ENCODE data around the gene MYH8. TPM values are rescaled to one million over a fixed set of nuclear protein-coding genes. Genes with fewer than 3 reads are reported as not detected.

The MYH8 gene
- total RNA-seq = not detected

DNA sequence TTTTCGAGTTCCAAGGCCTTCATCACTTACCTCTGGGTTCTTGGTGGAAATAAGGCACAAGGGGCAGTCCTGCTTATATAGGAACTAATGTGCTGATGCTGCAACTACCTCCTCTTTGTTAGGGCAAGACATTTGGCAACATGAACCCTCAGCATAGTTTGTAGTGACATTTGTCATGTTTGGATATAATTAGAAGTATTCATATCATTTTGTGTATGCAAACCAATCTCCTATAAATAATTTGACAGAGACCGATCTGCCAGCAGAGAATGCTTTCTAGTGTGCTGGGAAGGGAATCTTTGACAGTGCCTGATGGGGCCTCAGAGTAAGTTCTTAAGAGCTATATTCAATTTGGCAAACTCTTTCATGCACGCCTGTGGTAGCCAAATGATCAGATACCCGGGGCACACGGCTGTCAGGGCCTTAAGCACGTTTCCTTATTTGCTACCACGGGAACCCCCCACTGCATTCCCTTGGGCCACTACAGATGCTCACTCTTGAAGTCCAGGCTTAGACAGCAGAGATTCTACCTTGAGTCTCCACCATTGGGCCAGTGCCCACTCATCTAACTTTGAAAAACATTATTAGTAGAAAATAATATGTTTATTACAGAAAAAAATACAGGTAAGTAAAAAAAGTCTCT, at the start of gene MYH8:
Gene MYH8 (minus strand): TSS at position 51 of the 643 bp plus-strand sequence. CDS start 1,723 bp downstream, outside the sequence.
- ChIA-PET CTCF (no interaction called here), POLR2A (no interaction called here)
- Mint-ChIP-seq H3K4me3 (no peak within 1 kb of the TSS), H3K36me3 (no peaks in the 10 kb centered on the region), H3K9me3 (no peaks in the 10 kb centered on the region), H3K27ac (no peak within 1 kb of the TSS), H3K27me3 (peaks cover 1% of the 10 kb centered on the region), H3K4me1 (ENCODE audit: low read depth) (no peaks in the 10 kb centered on the region)
- intact Hi-C loops (cut with micrococcal nuclease) = no loop called here
- no peak for DNase-seq

DNA sequence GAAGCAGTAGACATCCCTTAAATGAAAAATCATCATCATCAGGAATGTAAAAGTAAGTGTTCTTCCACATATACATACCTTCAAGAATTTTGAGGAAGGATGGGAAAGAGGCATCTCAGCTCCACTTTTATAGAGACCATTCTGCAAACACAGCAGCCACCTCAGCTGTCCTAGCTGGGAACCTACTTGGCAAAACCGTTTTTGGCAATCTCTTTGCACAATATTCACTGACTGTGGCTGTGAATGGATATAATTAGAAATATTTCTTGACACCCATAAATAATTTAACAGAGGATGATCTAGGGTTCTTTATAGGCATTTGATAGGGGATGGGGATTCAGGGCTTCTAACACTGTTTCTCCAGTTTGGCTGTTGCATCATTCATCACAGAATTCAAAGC, 47.7 kb upstream of the MYH8 start, which contains the start of gene MYH4:
Gene MYH4 (minus strand): TSS at position 101 of the 400 bp plus-strand sequence. CDS start 2,814 bp downstream, outside the sequence.
- Mint-ChIP-seq H3K4me3 (no peak within 1 kb of the TSS), H3K4me1 (ENCODE audit: low read depth) (no peaks in the 10 kb centered on the region), H3K27ac (no peak within 1 kb of the TSS), H3K36me3 (no peaks in the 10 kb centered on the region), H3K27me3 (no peaks in the 10 kb centered on the region), H3K9me3 (no peaks in the 10 kb centered on the region)
- POLR2A ChIA-PET = no interaction called here
- intact Hi-C loops (cut with micrococcal nuclease) = no loop called here
- CTCF ChIA-PET = no interaction called here
- DNase-seq = no peak

DNA sequence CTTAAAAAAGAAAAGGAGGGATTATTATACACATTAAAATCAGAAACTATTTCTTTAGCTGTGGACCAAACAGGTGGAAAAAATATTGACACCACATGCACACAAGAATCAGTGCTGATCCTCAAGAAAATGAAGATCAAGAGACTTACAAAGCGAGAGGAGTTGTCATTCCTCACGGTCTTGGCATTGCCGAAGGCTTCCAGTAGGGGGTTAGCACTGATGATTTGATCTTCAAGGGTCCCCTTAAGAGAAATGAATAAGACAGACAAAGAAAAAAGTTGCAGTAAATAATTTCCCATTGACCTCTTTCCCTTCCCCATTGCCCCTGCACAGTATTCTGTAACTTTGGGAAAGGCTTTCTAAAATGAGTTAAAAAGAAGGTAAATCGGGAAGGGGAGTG, 41.7 kb upstream of the MYH8 start:
- ChIA-PET POLR2A (no interaction called here), CTCF (no interaction called here)
- DNase-seq = no peak
- Mint-ChIP-seq H3K27me3 (peaks cover 6% of the 10 kb centered on the region), H3K4me1 (ENCODE audit: low read depth) (no peaks in the 10 kb centered on the region), H3K9me3 (no peaks in the 10 kb centered on the region), H3K4me3 (no peak overlapping the region), H3K36me3 (no peaks in the 10 kb centered on the region), H3K27ac (no peak overlapping the region)
- intact Hi-C loops (cut with micrococcal nuclease) = no loop called here

DNA sequence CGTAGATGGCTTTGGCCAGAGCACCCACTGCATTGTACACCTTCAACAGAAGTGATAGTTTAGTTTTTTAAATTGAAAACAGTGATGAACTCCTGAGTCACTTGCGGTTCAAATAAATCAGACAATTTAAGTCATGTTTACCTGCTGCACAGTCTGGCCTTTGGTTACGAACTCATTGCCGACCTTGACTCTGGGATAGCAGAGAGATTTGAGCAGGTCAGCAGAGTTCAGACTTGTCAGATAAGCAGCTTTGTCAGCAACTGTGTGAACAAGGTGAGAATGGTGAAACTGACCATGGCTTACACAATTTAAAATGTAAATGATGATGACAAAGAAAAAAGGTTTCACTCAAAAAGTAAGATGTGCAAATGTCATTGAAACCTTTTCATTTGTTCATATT, 38.3 kb upstream of the MYH8 start:
- H3K27ac Mint-ChIP-seq = no peak overlapping the region
- intact Hi-C loops (cut with micrococcal nuclease) = no loop called here
- POLR2A ChIA-PET = no interaction called here
- H3K4me1 Mint-ChIP-seq (ENCODE audit: low read depth) = no peaks in the 10 kb centered on the region
- H3K4me3 Mint-ChIP-seq = no peak overlapping the region
- no peak for DNase-seq
- H3K27me3 Mint-ChIP-seq = peaks cover 6% of the 10 kb centered on the region
- CTCF ChIA-PET = no interaction called here
- H3K9me3 Mint-ChIP-seq = no peaks in the 10 kb centered on the region
- no peaks in the 10 kb centered on the region for H3K36me3 Mint-ChIP-seq

DNA sequence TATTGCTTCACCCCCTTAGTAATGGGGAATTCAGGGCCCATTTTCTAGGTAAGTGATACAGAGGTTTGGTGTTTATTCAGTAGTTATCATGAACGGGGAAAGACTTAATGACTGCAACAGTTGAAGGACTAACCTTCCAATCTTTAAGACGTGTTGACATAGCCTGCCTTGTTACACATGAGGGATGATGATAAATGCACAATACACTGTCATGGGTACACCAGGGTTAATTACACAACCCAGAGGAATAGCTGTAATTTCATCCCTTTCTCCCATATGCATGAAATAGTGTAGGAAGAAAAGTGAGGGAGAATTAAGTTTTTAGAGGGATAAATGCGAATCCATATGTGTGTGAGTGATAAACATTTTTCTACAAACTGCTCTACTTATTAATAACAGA, 37.0 kb upstream of the MYH8 start:
- ChIA-PET CTCF (no interaction called here), POLR2A (no interaction called here)
- Mint-ChIP-seq H3K9me3 (no peaks in the 10 kb centered on the region), H3K36me3 (no peaks in the 10 kb centered on the region), H3K4me1 (ENCODE audit: low read depth) (no peaks in the 10 kb centered on the region), H3K27ac (no peak overlapping the region), H3K27me3 (peaks cover 6% of the 10 kb centered on the region), H3K4me3 (no peak overlapping the region)
- DNase-seq = no peak
- intact Hi-C loops (cut with micrococcal nuclease) = no loop called here

DNA sequence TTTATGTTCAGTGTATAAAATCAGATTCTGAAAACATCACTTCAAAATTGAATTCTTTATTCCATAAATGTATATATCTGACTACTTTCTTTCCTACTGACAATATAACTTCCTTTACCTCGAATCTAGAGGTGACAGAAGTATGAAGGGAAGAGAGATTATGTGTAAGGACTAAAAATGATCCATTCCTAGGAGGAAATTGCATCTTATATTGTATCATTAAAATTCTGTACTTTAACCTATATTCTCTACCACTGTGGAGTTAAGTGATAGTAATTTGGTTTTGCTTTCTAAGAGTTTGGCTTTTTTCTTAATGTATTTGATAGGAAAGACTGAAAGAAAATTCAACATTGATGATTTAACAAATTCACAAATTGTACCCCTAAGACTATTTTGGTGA, 36.2 kb upstream of the MYH8 start:
- H3K4me3 Mint-ChIP-seq = no peak overlapping the region
- no peak overlapping the region for H3K27ac Mint-ChIP-seq
- CTCF ChIA-PET = no interaction called here
- POLR2A ChIA-PET = no interaction called here
- intact Hi-C loops (cut with micrococcal nuclease) = no loop called here
- no peak for DNase-seq
- no peaks in the 10 kb centered on the region for H3K4me1 Mint-ChIP-seq (ENCODE audit: low read depth)
- H3K9me3 Mint-ChIP-seq = no peaks in the 10 kb centered on the region
- peaks cover 6% of the 10 kb centered on the region for H3K27me3 Mint-ChIP-seq
- no peaks in the 10 kb centered on the region for H3K36me3 Mint-ChIP-seq

DNA sequence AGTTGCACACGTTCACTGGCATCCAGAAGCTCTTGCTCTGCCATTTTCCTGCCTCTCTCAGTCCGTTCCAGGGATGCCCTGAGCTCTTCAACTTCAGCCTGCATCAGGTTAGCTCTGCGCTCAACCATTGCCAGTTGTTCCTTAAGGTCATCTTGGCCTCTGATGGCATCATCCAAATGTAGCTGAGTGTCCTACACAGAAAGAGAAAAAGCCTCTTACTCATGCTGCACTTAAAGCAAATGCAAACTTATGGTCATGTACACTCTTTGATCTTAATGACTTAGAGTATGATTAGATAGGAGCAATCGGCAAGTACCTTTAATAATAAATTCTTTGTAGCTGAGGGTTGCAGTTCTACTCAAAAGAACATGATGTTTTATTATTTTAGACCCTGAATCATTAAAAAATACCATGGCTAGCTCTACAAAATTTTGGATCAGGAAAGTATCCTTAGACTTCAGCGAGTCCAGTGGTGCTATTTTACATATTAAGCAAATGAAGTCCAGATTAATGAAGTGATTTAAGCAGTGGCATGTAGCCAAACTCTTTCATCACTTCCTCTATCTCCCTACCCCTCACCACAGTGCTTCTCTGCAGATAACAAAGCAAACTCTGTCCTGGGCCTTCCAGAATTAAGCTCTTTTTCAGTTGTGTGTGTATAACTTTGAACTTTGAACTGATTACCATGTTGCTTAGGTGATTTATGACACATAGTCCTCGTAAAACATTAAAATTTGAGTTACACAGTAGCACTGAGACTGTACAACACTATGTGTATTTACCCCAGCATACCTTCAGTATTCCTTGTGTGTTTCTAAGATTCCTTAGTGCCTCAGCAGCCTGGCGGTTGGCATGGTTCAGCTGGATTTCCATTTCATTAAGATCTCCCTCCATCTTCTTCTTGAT, 25.5 kb upstream of the MYH8 start:
- Mint-ChIP-seq H3K4me1 (ENCODE audit: low read depth) (no peaks in the 10 kb centered on the region), H3K36me3 (no peaks in the 10 kb centered on the region), H3K27ac (no peak overlapping the region), H3K27me3 (peaks cover 8% of the 10 kb centered on the region), H3K9me3 (no peaks in the 10 kb centered on the region), H3K4me3 (no peak overlapping the region)
- intact Hi-C loops (cut with micrococcal nuclease) = no loop called here
- POLR2A ChIA-PET = no interaction called here
- no peak for DNase-seq
- CTCF ChIA-PET = interaction anchor here (0.5 to 1.6 kb wide), 3 partner anchors 112 to 170 kb away, joined by 3 to 6 read pairs (median 6); no protein-coding TSS in a partner anchor

DNA sequence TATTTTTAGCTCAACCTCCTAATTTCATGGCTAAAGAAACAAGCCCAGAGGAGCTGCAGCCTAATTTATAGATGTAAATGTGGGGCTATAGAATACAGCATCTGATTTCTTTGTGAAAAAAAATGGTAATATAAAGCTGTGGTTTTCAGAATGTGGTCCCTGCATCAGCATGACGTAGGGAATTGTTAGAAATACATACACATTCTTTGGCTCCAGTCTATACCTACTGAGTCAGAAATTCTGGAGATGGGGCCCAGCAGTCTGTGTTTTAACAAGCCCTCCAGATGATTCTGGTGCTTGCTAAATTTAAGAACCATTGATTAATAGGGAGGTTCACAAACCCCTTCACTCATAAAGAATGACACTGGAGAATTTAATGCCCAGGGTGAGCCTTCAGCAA, 18.1 kb upstream of the MYH8 start:
- POLR2A ChIA-PET = no interaction called here
- CTCF ChIA-PET = no interaction called here
- Mint-ChIP-seq H3K4me1 (ENCODE audit: low read depth) (no peaks in the 10 kb centered on the region), H3K27me3 (peaks cover 22% of the 10 kb centered on the region), H3K27ac (no peak overlapping the region), H3K36me3 (no peaks in the 10 kb centered on the region), H3K9me3 (no peaks in the 10 kb centered on the region), H3K4me3 (no peak overlapping the region)
- intact Hi-C loops (cut with micrococcal nuclease) = no loop called here
- no peak for DNase-seq

DNA sequence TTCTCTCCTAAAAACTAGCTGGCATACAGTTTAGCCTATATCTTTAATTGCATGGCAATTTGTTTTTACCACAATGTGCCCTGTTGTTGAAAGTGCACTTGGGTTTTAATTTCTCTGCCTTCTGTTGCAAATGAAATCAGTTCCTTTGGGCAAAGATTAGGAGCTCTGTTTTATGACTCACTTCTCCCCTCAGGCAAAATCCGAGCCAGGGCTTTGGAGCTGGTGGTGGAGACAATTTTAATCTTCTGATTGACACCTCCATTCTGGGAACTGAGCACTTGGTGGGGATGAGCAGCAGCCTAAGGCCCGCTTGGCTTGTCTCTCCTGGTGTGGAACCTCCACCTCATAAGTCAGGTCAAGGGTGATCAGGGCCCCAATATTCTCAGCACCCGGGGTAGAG, 13.3 kb upstream of the MYH8 start:
- DNase-seq = no peak
- ChIA-PET CTCF (no interaction called here), POLR2A (no interaction called here)
- Mint-ChIP-seq H3K27ac (no peak overlapping the region), H3K4me1 (ENCODE audit: low read depth) (no peaks in the 10 kb centered on the region), H3K27me3 (peaks cover 14% of the 10 kb centered on the region), H3K36me3 (no peaks in the 10 kb centered on the region), H3K9me3 (peaks cover 3% of the 10 kb centered on the region), H3K4me3 (no peak overlapping the region)
- intact Hi-C loops (cut with micrococcal nuclease) = no loop called here

DNA sequence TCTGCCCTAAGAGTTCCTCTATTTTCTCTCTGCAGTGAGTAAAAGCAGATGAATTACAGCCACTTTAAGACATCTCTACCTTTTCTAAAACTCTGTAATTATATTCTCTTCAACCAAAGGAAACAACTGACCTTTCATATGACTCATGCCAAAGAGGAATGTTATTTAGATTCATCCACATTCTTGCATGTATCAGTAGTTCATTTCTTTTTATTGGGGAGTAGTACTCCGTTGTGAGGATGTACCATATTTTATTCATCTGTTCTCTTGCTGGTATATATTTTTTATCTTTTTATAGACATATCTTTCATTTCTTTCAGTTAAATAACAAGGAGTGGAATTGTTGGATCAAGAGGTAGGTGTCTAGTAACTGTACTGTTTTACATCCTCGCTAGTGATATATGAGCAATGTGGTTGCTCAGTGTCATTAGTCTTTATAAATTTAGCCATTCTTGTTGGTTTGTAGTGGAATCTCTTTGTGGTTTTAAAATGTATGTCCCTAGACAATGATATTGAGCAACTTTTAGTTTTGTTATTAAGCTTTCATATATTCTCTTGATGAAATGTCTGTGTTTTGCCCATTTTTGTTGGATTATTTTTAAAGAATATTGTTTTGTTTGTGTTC, 7.8 kb upstream of the MYH8 start:
- H3K36me3 Mint-ChIP-seq = no peaks in the 10 kb centered on the region
- ChIA-PET CTCF (no interaction called here), POLR2A (no interaction called here)

DNA sequence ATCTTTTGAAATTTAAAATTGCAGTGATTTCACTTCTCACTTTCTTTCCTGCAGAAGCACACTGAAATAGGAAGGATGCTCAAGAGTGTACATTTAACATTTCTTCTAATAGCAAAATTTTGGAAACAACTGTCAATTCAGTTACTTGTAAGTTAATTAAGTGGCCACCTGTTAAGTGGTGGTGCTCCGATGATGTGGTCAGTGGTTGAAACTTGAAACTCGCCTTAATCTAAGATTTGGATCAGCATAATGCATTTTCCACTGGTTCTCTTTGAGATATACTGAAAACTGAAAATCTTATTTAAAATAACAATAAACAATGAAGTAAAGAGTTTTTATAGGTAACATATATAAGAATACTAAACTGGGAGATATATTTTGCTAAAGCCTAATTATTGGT, 7.0 kb upstream of the MYH8 start:
- intact Hi-C loops (cut with micrococcal nuclease) = no loop called here
- H3K27ac Mint-ChIP-seq = no peak overlapping the region
- no peaks in the 10 kb centered on the region for H3K36me3 Mint-ChIP-seq
- ChIA-PET CTCF (no interaction called here), POLR2A (no interaction called here)
- H3K27me3 Mint-ChIP-seq = peaks cover 2% of the 10 kb centered on the region
- no peak for DNase-seq
- H3K4me1 Mint-ChIP-seq (ENCODE audit: low read depth) = no peaks in the 10 kb centered on the region
- H3K9me3 Mint-ChIP-seq = peaks cover 3% of the 10 kb centered on the region
- H3K4me3 Mint-ChIP-seq = no peak overlapping the region

More for the DNA sequence above, 7.8 kb upstream of the MYH8 start:
- Mint-ChIP-seq H3K4me3 (no peak overlapping the region), H3K27me3 (peaks cover 2% of the 10 kb centered on the region), H3K9me3 (peaks cover 3% of the 10 kb centered on the region), H3K27ac (no peak overlapping the region), H3K4me1 (ENCODE audit: low read depth) (no peaks in the 10 kb centered on the region)
- intact Hi-C loops (cut with micrococcal nuclease) = no loop called here
- DNase-seq = no peak

DNA sequence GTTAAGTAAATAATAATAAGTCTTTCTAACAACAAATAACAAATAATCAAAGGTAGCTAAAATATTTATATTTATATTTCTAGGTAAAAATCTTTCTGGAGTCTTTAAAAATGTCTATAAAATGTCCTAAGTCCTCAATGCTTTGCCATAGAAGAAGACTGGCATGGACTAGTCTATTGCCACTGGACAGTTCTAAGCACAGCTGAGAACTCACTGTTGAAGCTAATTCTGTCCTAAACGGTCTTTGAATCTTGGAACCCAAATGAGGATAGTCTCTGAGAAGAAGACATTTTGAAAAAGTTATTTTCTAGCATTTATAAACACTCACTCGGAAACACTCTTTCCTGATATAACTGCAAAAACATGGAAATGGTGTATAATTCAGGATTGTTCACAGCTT, 539 bp downstream of the MYH8 start:
- Mint-ChIP-seq H3K9me3 (no peaks in the 10 kb centered on the region), H3K27me3 (peaks cover 1% of the 10 kb centered on the region), H3K36me3 (no peaks in the 10 kb centered on the region), H3K27ac (no peak overlapping the region), H3K4me3 (no peak overlapping the region), H3K4me1 (ENCODE audit: low read depth) (no peaks in the 10 kb centered on the region)
- intact Hi-C loops (cut with micrococcal nuclease) = no loop called here
- POLR2A ChIA-PET = no interaction called here
- DNase-seq = no peak
- CTCF ChIA-PET = no interaction called here

Measured in activated CD4-positive, alpha-beta memory T cell treated with anti-CD3 and anti-CD28 coated beads for 36 hours (primary cell).